ENCODE results near the gene CCDC148. TPM values are rescaled to one million over a fixed set of nuclear protein-coding genes. Genes with fewer than 3 reads are reported as not detected.
"Not testable (repeated sequence)": the region's sequence is repeated elsewhere in the genome, so short reads cannot be mapped to it uniquely, and the experiment has no call there.

The CCDC148 gene
- total and polyA plus RNA-seq, 10 of the 15 experiments (the other 5 are each of a cell fraction or from before 2014, with no cell fraction given), result 0.07 to 0.30 (median 0.18) TPM; not detected in 7

- POLR2A ChIA-PET, result no interaction called here
- SMC1A ChIA-PET (ENCODE audit: uncharacterized antibody, unreplicated experiment), result no interaction called here
- Histone ChIP-seq H3K27me3 (replicated peaks in 1 of 2; ENCODE audit: control insufficient read depth in 2 of 2, insufficient read depth in 2 of 2, low read length in 1 of 2) (no peaks in the 10 kb centered on the region), H3K36me3 (ENCODE audit: control insufficient read depth in 2 of 2, insufficient read depth in 2 of 2, low read length in 1 of 2) (no peaks in the 10 kb centered on the region), H4K20me1 (ENCODE audit: control insufficient read depth, insufficient read depth) (no peaks in the 10 kb centered on the region), H2AFZ (ENCODE audit: control insufficient read depth, low read depth, low read length) (no peak overlapping the region), H3K9me3 (replicated peaks; ENCODE audit: control insufficient read depth, insufficient read depth, low read length) (no peaks in the 10 kb centered on the region), H3K4me2 (ENCODE audit: control insufficient read depth, insufficient read depth) (no peak overlapping the region), H3K4me1 (ENCODE audit: control insufficient read depth, insufficient read depth, low read length) (no peaks in the 10 kb centered on the region), H3K27ac (ENCODE audit: control insufficient read depth, insufficient read depth) (no peak overlapping the region), H3K9ac (ENCODE audit: control insufficient read depth, insufficient read depth, low read length) (no peak overlapping the region), H3K79me2 (ENCODE audit: control insufficient read depth, insufficient read depth, low read length) (no peaks in the 10 kb centered on the region), H3K4me3 (no peak overlapping the region)
- BruUV-seq (replicated peaks), result no TSS peak
- 0% methylated on average over 1 of the region's 1 CpG for WGBS (ENCODE audit: insufficient coverage, insufficient replicate concordance, low lambda C conversion rate, missing lambda C conversion rate)
- DNase-seq (ENCODE audit: low read depth, low spot score) (no peak), ATAC-seq (no peak), FAIRE-seq (no peak)
- in situ Hi-C loops (cut with MboI), result no loop called here
- no peak for TF ChIP-seq CREM (IDR thresholded peaks at IDR 0.05; ENCODE audit: low read depth)
- TF ChIP-seq SUZ12 (IDR thresholded peaks at IDR 0.05; ENCODE audit: unreplicated experiment), result no peak
- no peak for TF ChIP-seq ZNF217 (IDR thresholded peaks at IDR 0.05)
- TF ChIP-seq PAX8 (IDR thresholded peaks at IDR 0.05), result no peak
- TF ChIP-seq ZBED1 (IDR thresholded peaks at IDR 0.05; ENCODE audit: borderline replicate concordance), result no peak
- TF ChIP-seq RAD51 (IDR thresholded peaks at IDR 0.05), result no peak
- TF ChIP-seq FOS (IDR thresholded peaks at IDR 0.05; ENCODE audit: borderline replicate concordance, extremely low read depth, insufficient read length), result no peak
- TF ChIP-seq ATF2 (IDR thresholded peaks at IDR 0.05; ENCODE audit: low read length), result no peak
- no peak for TF ChIP-seq BACH1 (IDR thresholded peaks at IDR 0.05; ENCODE audit: borderline replicate concordance)
- no peak for TF ChIP-seq ATF7 (IDR thresholded peaks at IDR 0.05; ENCODE audit: low read depth)
- TF ChIP-seq BRCA1 (IDR thresholded peaks at IDR 0.05; ENCODE audit: low read depth, low read length), result no peak
- no peak for TF ChIP-seq CREB1 (IDR thresholded peaks at IDR 0.05; ENCODE audit: low read depth)
- TF ChIP-seq ASH2L (IDR thresholded peaks at IDR 0.05; ENCODE audit: borderline replicate concordance, low read depth), result no peak
- no peak for TF ChIP-seq TBL1XR1 (IDR thresholded peaks at IDR 0.05; ENCODE audit: low read depth, low read length)
- TF ChIP-seq CHD2 (IDR thresholded peaks at IDR 0.05; ENCODE audit: borderline replicate concordance, low read depth, low read length), result no peak
- no peak for TF ChIP-seq ZBTB33 (IDR thresholded peaks at IDR 0.05)
- CTCF ChIA-PET, result no interaction called here
- intact Hi-C loops (cut with micrococcal nuclease; ENCODE audit: unreplicated experiment), result no loop called here
- RAD21 ChIA-PET (ENCODE audit: unreplicated experiment), result no interaction called here
Observed at GRCh38 chr2:158357122-158357521, 99.4 kb downstream of the CCDC148 start.

GRCh38 chr2:158351466-158351816 is 105.1 kb downstream of the CCDC148 start:
- ATAC-seq; H4K20me1 ChIP-seq (ENCODE audit: control insufficient read depth, insufficient read depth); BruUV-seq (replicated peaks); H2AFZ ChIP-seq (ENCODE audit: control insufficient read depth, low read depth, low read length); intact Hi-C loops (cut with micrococcal nuclease; ENCODE audit: unreplicated experiment); RAD21 ChIA-PET (ENCODE audit: unreplicated experiment); H3K79me2 ChIP-seq (ENCODE audit: control insufficient read depth, insufficient read depth, low read length); H3K4me1 ChIP-seq (ENCODE audit: control insufficient read depth, insufficient read depth, low read length); H3K9ac ChIP-seq (ENCODE audit: control insufficient read depth, insufficient read depth, low read length); H3K27me3 ChIP-seq (replicated peaks in 1 of 2; ENCODE audit: control insufficient read depth in 2 of 2, insufficient read depth in 2 of 2, low read length in 1 of 2); H3K4me3 ChIP-seq; H3K36me3 ChIP-seq (ENCODE audit: control insufficient read depth in 2 of 2, insufficient read depth in 2 of 2, low read length in 1 of 2); H3K4me2 ChIP-seq (ENCODE audit: control insufficient read depth, insufficient read depth); FAIRE-seq; in situ Hi-C loops (cut with MboI); SMC1A ChIA-PET (ENCODE audit: uncharacterized antibody, unreplicated experiment); H3K27ac ChIP-seq (ENCODE audit: control insufficient read depth, insufficient read depth); CTCF ChIA-PET; H3K9me3 ChIP-seq (replicated peaks; ENCODE audit: control insufficient read depth, insufficient read depth, low read length); POLR2A ChIA-PET; DNase-seq (ENCODE audit: low read depth, low spot score): not testable (repeated sequence)
- 76% methylated on average over 5 of the region's 14 CpGs for WGBS (ENCODE audit: insufficient coverage, insufficient replicate concordance, low lambda C conversion rate, missing lambda C conversion rate)
